Amniotic stem cell (primary cell): ENCODE results near the gene PDE4B.
A peak's percentile ranks its signal among the peaks of the same experiment; 100 is the strongest.
"Not testable (repeated sequence)": the region's sequence is repeated elsewhere in the genome, so short reads cannot be mapped to it uniquely, and the experiment has no call there.

Experiments used
- DNase-seq: peaks from one replicate; lab custom pipeline; 2025; lab: John Stamatoyannopoulos, UW

PDE4B gene

GRCh38 chr1:65814752-65815151 is 22.1 kb downstream of the PDE4B start:
- no peak for DNase-seq

GRCh38 chr1:65817891-65818290 is 25.2 kb downstream of the PDE4B start:
- no peak for DNase-seq

GRCh38 chr1:65818966-65819365 is 26.3 kb downstream of the PDE4B start:
- DNase-seq = no peak

- DNase-seq = peak; percentile 96
Measured at GRCh38 chr1:65820983-65821382, 28.3 kb downstream of the PDE4B start.

- DNase-seq = no peak
Measured at GRCh38 chr1:65821386-65821785, 28.7 kb downstream of the PDE4B start.

GRCh38 chr1:65824103-65824502 is 31.4 kb downstream of the PDE4B start:
- no peak for DNase-seq

GRCh38 chr1:65825741-65826140 is 33.0 kb downstream of the PDE4B start:
- peak; percentile 54 for DNase-seq

GRCh38 chr1:65826782-65827181 is 34.1 kb downstream of the PDE4B start:
- DNase-seq = no peak

- no peak for DNase-seq
Measured at GRCh38 chr1:65827346-65827745, 34.7 kb downstream of the PDE4B start.

- DNase-seq = no peak
Measured at GRCh38 chr1:65830306-65830705, 37.6 kb downstream of the PDE4B start.

GRCh38 chr1:65832296-65832695 is 39.6 kb downstream of the PDE4B start:
- peak; percentile 42 for DNase-seq

- no peak for DNase-seq
Measured at GRCh38 chr1:65836686-65837085, 44.0 kb downstream of the PDE4B start.

GRCh38 chr1:65840683-65841082 is 48.0 kb downstream of the PDE4B start:
- DNase-seq = no peak

GRCh38 chr1:65844296-65844695 is 51.6 kb downstream of the PDE4B start:
- no peak for DNase-seq

- DNase-seq = no peak
Measured at GRCh38 chr1:65844821-65845534, 52.3 kb downstream of the PDE4B start.

- DNase-seq = no peak
Measured at GRCh38 chr1:65845535-65846060, 52.9 kb downstream of the PDE4B start.

GRCh38 chr1:65846866-65847265 is 54.2 kb downstream of the PDE4B start:
- no peak for DNase-seq

- DNase-seq = no peak
Measured at GRCh38 chr1:65850281-65850680, 57.6 kb downstream of the PDE4B start.

GRCh38 chr1:65856591-65856990 is 63.9 kb downstream of the PDE4B start:
- not testable (repeated sequence) for DNase-seq

GRCh38 chr1:65866439-65866838 is 73.7 kb downstream of the PDE4B start:
- DNase-seq = no peak

- DNase-seq = no peak
Measured at GRCh38 chr1:65872301-65872700, 79.6 kb downstream of the PDE4B start.

- DNase-seq = not testable (repeated sequence)
Measured at GRCh38 chr1:65878342-65878741, 85.6 kb downstream of the PDE4B start.

GRCh38 chr1:65880611-65881010 is 87.9 kb downstream of the PDE4B start:
- DNase-seq = no peak

GRCh38 chr1:65881067-65881594 is 88.4 kb downstream of the PDE4B start:
- DNase-seq = no peak
